T-helper 2 cell (primary cell): Measurements from ENCODE around the gene GNA15.

Experiments used
- DNase-seq, 5 experiments: peaks; one replicate each; pipeline versions ENCODE4 v3.0.0 to v3.0.0-alpha.2; 2012 to 2022

GNA15 gene

DNA sequence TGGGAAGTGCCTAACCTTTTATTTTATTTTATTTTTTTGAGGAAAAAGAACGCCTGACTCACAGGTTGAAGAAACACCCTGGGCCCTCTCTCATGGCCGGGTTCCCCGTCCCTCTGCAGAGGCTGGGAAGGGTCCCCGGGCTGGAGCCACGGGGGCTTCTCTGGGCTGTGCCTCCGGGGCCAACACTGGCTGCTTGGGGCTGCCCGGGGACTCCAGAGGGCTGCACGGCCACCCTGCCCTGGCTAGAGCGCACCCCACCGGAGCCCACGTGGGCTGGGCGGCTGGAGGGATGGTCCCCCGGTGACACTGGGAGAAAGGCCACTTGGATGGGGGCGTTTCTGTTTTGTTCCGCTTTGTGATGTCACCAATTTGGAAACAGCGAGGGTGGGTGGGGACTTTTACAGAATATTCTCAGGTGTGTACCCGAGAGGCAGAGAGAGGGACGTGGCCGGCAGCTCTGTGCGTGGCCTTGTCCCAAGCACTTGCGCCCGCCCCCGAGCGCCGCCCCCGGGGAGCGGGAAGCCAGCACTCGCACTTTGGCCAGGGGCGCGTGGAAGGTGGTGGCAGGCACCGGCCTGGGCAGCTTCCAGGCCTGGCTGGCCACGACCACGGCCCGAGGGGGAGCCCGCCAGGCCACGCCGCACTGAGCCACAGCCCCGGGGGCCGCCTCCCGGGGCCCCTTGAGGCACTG lies 13.9 kb upstream of the GNA15 start:
- DNase-seq: no peak

DNA sequence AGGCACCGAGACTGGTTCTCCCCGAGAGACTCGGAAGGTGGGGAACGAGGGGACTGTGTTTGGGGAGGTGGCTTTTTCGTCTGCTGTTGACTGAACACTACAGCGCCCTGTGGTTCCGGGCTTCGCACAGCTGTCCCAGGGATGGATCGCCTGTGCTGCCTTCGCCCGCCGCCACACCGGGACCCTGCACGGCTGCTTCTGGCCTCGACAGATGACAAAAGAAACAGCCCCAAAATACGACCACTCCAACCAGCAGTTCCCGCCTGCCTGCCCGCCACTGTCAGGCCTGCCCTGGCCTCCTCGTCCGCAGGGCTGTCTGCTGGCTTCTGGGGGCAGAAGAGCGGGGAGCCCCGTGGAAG lies 13.3 kb upstream of the GNA15 start:
- no peak for DNase-seq

DNA sequence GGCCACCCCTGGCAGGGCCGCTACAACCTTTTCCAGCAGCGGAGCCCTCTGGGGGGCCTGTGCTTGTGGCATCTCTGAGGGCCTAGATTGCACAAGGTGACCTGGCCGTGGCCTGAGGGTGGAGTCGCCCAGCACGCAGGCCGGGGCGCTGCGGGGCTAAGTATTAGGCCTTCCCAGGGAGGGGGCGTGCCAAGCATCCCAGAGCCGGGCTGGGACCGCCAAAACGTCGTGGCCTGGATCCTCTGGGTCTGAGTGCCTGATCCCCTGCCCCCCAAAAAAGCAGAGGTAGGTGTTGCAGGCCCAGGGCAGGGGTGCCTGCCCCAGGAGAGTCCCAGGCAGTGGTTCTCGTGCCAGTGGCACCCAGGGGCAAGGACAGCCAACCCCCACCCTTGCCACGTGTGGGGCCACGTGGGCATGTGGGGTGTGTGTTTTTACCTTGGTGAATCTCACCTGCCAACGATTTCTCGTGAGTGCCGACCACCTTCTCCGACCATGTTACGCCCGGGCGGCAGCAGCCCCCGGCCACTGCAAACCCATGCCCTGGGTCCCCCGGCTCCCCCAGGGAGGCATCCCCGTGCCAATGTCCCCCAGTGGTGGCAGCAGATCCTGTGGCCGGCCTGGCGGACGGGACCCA lies 12.6 kb upstream of the GNA15 start:
- DNase-seq: no peak

DNA sequence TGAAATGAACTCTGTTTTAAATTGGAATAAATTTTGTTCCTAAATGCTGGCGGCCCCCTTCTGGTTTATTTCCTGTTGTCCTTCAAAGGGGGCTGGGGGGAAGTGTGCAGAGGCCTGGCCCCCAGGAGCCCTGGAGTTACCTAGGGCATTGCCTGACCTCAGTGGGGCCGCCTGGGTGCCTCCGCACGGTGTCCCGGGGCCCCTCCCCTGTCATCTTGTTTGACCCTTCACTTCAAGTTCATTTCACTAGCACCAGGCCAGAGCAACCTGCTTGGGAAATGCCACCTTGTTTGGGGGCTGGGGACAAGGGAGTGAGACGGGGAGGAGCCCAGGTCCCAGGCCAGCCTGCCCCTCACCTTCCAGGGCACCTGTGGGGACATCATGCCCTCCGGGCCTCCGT lies 11.9 kb upstream of the GNA15 start:
- DNase-seq: no peak

DNA sequence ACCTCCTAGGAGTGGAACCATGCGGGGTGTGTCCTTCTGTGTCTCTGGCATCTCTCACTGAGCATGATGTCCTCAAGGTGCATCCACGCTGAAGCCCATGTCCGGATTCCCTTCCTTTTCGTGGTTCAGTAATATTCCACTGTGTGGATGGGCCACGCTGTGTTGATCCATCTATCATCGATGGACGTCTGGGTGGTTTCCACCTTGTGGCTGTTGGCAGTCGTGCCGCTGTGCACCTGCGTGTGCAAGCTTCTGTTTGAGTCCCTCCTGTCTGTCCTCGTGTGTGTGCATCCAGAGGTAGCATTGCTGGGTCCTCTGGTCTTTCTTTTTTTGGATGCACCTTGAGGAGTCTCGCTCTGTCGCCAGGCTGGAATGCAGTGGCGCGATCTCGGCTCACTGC lies 11.2 kb upstream of the GNA15 start:
- DNase-seq: no peak

DNA sequence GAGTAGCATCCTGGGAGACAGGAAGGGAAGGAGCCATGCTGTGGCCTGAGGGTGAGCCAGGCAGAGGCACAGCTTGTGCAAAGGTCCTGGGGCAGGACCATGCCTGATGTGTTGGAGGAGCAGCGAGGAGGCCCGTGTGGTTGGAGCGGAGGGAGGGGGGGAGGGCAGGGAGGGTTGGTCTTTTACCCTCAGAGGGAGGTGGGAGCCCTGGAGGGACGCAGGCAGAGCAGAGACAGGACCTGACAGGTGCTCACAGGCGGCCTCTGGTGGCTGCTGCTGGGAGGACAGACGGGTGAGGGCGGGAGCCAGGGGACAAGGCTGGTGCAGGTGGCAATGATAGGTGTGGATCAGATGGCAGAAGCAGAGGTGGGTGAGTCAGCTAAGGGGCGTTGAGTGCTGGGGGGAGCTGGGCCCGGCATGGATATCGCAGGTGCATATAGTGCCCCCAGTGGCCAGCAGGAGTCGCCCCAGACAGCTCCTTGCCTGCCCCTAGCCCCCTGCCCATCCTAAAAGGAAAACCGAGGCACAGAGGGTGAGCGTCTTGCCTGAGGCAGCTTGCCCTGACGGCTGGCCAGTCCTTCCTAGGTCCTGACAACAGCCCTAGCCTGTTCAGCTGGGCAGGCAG lies 9.8 kb upstream of the GNA15 start:
- DNase-seq: peak; percentile 42 to 81 (median 62)

DNA sequence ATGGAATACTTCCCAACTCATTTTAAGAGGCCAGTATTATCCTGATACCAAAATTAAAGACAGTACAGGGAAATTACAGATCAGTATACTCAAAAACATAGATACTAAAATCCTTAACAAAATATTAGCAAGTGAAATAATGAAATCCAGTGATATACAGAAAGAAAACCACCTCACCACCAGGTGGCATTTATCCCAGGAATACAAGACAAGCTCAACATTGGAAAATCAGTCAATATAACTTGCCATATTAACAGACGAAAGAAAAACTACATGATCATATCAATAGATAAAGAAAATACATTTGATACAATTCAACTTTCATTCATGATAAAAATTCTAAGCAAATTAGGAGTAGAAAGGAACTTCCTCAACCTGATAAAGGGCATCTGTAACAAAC lies 6.7 kb upstream of the GNA15 start:
- no peak for DNase-seq

DNA sequence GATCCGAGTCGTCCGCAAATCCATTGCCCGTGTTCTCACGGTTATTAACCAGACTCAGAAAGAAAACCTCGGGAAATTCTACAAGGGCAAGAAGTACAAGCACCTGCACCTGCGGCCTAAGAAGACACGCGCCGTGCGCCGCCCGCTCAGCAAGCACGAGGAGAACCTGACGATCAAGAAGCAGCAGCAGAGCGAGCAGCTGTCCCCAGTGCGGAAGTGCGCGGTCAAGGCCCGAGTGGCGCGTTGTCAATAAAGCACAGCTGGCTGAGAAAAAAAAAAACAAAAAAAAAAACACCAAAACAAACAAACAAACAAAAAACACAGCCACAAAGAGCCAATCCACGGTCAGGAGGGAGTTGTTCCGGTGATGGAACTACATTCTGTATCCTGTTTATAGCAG lies 4.7 kb upstream of the GNA15 start:
- peak in 2 of 5 experiments; percentile 25 to 73 for DNase-seq

DNA sequence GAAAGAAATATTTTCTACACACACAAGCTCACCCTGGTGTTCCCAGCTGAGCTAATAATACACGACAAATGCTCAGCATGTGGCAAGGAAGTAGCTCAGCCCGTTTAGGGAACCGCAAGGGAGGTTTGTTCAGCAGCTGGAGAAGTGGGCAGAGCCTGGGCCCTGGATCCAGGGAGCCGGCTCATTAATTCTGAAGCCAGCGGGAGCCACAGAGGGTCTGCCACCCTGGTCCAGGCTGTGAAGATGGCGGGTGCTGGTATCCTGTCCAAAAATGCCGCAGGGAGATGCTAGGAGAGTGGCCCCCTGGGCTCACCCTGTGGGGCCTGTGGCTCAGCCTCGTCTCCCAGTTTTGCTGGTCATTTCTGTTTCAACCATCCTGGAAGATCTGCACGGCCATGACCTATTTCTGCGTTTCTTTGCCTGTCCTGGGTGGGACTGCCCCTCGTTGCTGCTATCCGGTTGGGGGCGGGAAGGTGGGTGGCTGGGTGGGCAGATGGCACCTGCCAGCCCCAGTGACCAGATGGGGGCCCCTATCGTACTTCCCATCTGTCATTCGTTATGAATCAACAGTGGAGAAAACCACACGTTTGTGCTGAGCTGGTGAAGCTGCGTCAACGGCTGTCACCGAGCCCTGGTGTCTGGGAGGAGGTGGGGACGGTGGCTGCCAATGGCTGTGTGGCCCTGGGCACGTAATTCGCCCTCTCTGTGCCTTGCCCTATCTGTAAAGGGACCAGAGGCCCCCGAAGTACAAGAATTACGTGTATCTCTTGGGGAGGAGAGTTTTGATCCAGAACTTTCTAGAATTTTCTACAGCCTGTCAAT lies 2.7 kb upstream of the GNA15 start:
- peak; percentile 49 to 99 (median 74) for DNase-seq

DNA sequence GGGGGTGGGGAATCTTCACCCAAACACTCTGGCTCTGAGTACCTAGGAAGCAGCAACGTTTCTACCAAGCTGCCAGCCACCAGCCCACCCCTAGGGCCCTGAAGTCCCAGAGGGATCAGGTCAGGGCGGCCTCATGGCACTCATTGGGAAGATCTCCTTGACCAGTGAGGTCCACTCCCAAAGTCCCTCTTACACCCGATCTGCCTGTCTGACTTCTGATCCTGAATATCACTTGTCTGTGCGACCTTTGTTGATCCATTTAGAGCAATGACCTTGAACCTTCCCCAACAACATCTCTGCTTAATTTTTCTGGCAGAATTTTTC lies 2.1 kb upstream of the GNA15 start:
- no peak for DNase-seq

DNA sequence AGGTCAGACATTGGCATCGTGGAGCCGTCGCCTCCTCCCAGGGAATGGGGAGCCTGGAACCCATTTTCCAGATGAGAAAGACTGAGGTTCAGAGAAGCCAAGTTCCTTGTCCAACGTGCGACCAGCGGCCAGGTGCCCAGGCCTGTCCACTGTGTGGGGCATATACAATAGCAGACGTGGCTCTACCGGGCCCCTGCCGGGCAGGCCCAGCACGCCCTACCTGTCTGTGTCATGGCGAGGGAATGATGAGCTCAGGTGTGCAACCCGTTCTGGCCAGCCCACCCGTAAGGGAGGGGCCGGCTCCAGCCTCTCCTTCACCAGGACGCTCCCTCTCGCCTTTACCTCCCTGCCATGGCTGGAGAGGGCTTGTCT lies 837 bp downstream of the GNA15 start:
- DNase-seq: no peak

DNA sequence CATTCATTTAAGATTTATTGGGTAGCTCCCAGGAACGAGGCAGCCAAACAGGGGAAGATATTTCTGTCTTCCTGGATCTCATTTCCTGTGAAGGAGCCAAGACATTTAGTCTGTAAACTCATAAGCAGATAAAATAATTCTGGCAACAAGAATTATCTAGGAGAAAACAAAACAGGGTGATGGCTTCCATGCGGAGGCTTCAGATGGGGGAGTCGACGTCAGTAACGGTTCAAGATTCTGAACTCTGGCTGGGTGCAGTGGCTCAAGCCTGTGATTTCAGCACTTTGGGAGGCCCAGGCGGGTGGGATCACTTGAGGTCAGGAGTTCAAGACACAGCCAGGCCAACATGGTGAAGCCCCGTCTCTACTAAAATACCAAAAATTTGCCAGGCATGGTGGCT lies 1.3 kb downstream of the GNA15 start:
- no peak for DNase-seq

DNA sequence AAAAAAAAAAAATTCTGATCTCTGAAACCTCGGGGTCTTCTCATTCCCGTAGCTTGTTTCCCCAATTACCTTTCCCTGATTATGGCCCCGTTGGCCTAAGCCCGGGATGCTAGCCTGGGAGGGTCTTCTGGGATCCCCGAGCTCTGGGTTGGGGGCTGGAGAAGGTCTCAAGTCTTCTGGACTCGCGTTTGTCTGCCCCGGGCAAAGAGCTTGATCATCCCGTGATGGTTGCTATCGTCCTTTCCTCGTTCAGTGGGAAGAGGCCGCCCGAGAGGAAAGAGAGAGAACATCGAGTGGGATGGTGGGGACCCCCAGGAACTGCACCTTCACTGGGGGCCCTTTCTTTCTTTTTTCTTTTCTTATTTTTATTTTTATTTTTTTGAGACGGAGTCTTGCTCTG lies 2.4 kb downstream of the GNA15 start:
- DNase-seq: no peak

DNA sequence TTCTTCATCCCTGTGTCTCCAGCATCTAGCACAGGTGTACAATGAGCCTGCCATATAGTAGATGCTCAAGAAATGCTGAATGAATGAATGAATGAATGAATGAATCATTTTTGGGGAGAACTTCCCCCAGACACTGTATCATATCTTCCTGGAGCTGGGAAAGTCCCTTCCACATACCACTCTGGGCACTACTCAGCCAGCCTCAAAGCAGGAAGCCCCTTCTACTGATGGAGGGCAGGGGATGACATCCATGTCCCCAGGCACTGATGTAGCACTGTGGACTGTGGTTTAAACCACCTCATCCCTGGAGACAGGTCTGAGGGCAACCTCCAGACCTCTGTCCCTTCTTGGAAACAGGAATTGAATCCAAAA lies 4.8 kb downstream of the GNA15 start:
- no peak for DNase-seq

DNA sequence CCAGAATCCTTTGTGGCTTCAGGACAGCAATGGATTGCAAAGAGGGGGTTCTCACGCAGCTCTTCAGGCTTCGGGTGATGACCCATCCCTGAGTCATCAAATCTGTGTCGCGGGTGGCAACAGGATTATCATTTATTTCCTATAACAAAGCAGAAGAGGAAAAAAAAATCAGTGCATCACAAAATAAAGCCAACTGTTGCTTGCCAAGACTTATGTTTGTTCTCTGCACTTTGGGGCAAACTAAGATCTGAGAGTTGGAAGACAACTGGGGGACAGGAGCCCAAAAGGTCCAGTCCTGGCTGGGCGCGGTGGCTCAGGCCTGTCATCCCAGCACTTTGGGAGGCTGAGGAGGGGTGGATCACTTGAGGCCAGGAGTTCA lies 6.4 kb downstream of the GNA15 start:
- DNase-seq: peak in 1 of 5 experiments; percentile 39

DNA sequence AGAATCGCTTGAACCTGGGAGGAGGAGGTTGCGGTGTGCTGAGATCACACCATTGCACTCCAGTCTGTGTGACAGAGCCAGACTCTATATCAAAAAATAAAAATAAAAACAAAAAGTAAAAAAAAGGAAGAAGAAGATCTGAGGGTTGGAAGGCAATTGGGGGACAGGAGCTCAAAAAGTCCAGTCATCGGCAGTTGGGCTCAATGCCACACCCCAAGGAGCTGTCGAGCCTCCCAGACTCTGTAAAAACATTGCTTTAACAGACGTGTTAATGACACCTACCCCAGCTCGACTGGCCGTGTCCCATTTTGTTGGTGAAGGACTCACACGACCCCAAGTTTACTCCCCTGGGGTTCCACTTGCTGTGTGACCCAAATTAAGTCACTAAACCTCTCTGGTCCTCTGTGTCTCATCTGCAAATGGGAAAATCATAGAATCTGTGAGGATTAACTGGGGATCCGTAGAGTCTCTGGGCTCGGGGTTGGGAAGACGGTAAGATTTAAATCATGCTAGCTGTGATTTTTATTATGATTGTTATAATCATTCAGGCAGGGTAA lies 7.0 kb downstream of the GNA15 start:
- no peak for DNase-seq

DNA sequence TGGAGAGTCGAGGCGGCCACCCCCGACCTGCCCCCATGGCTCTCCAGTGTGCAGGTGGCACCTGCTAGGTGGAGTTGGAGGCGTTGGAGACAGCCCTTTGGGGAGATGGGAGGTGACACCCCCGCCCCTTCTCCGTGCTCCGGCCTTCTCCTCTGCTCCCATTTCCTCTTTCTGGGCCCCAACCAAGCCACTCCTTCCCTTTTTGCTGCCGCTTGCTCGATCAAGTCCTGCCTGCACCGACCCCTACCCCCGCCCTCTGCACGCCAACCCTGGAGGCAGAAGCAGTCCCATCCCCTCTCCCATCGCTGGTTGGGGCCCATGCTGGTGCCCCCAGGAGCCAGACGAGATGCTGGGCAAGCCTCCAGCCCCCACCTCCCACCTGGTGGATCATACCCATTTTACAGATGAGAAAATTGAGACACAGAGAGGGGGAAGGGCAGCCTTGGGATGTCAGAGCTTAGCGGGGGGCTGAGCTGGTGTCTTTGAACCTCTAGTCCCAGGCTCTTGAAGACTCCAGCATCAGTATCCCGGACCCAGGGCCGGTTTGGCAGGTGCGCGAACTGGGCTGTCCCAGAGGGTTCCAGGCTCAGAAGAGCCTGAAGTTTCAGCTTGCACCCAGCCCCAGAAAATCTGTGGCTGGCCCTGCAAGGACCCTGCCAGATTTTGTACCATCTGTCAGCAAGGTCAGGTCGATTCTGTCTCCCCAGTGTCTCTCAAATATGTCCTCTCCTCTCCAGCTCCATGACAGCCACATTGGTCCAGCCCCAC lies 10.3 kb downstream of the GNA15 start:
- DNase-seq: no peak

DNA sequence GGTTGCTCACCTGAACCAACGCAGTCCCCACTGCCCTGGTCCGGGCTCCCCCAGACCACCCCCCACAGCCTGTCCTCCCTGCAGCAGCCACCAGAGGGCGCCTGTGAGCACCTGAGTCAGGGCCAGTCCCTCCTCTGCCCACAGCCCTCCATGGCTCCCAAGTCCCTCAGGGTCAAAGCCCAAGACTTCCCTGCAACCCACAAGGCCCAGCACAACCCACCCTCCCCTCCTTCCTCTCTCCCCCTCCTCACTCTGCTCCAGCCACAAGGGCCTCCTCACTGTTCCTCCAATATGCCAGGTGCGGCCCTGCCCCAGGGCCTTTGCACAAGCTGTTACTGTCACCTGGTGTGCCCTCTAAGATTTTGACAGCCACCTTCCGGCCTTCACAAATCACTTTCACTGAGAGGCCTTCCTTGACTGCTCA lies 10.9 kb downstream of the GNA15 start:
- peak; percentile 35 to 63 (median 54) for DNase-seq

DNA sequence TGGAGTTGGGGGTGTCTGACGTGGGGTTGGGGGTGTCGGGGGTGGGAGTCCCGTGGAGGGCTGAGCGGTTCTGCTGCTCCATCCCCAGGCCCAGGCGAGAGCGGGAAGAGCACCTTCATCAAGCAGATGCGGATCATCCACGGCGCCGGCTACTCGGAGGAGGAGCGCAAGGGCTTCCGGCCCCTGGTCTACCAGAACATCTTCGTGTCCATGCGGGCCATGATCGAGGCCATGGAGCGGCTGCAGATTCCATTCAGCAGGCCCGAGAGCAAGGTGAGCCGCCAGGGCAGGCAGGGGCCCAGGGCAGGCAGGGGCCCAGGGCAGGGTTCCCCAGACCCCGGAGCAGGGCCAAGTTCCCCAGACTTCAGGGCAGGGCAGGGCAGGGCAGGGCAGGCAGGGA lies 12.7 kb downstream of the GNA15 start:
- no peak for DNase-seq

DNA sequence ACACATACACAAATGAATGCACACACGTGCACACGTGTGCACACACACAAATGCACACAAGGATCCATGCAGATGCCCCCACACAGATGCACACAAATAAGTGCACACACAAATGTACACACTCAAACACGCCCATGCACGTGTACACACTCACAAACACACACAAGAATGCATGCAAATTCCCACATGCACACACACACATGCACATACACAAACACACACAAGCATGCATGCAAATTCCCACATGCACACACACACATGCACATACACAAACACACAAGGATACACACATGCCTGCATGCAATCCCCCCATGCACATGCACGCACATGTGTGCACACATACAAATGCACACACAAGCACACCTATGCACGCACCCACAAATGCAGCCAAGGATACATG lies 13.3 kb downstream of the GNA15 start:
- DNase-seq: no peak

DNA sequence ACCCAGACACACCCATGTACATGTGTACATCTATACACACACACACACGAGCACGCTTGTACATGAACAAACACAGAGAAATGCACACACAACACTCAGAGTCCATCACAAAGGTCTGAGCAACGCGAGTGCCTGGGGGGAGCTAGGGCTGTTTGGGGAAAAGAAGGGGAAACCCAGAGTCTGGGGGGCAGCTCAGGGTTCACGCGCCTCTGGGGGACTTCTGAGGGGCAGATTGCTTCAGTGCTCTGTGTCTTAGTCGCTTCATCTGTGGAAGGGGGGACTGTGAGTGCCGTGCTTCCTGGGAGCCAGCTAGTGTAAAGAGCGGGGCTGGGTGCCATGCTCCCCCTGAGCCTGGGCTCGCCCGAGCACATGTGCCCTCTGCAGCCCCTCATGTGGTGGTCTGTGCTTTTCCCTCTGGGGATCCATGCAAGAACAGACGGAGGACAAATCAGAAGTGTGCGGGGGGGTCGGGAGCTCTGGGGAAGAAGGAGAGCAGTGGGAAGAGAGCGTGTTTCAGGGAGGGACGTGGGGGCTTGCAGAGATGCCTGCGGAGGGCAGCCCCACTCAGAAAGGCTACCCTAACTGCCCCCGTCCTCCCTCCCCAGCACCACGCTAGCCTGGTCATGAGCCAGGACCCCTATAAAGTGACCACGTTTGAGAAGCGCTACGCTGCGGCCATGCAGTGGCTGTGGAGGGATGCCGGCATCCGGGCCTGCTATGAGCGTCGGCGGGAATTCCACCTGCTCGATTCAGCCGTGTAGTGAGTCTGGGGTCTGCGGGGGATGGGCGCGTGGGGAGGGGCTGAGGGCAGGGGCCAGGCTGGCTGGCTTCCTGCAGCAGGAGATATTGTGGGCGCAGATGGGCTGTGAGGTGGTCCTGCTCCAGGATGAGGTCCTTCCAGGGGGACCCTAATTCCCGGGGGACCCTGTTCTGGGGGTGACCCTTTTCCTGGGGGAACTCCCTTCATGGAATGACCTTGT lies 14.0 kb downstream of the GNA15 start:
- DNase-seq: no peak
